Endothelial cell of hepatic sinusoid (primary cell): ENCODE data around the gene RBBP8NL.

Source experiments
- in situ Hi-C: cut with HindIII; loops from 2 replicates; pipeline ENCODE4 v1.10.0; 2017; ENCODE audit warnings: low sequenced_read_pairs

RBBP8NL gene

DNA sequence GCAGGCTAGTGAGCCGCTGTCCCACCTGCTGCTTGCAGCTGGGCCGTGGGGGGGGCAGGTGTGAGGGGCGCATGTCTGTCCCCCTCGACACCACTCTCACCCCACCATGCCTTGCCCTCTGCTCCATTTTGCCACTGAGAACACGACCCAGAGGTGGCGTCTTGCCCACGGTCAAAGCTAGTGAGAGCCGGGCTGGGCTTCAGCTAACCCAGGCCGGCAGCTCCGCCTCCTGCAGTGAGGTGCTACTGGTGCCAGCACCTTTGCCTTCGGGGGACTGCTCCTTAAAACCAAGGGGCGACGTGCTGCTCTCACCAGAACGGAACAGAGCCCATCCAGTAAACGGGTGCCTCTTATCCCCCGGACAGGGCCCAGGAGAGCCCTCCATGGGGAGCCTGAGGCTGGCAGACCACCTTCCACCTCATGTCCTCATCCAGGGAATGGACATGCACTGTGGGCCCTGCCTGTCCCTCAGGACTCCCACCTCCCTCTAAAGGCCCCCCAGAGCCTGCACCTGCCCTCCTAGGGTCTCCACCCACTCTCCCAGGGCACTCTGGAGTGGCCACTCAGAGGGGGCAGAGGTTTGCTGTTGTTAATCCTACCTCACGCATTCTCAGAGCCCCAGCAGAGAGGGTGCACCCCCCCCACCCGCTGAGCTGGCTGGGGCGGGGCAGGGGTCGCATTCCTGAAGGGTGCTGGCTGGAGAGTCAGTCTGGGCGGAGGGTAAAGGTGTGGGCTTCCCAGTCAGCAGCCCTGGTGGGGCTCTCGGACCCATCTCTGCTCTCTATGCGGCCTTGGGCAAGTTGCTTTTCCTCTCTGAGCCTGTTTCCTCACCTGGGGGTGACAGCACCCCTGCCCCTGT lies 2.9 kb downstream of the RBBP8NL start:
- in situ Hi-C loops: no loop called here

DNA sequence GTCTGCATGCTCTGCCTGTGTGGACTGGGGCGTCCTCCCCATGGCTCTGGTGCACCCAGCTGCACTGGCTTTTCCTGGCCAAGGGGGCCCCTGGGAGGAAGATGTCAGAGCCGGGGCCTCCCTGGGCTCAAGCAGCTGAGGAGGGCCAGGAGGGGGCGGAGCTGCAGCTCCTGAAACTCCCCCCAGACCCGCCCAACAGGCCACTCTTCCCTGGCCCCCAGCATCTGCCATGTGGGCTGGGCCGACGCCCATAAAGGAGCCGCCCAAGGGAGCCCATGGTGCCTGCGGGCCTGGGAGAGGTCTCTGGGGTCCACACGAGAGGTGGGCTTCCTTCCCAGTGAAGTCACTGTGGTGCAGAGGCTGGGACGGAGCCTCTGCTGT lies 4.0 kb downstream of the RBBP8NL start:
- in situ Hi-C loops: no loop called here

GRCh38 chr20:62422636-62423325 lies 4.6 kb downstream of the RBBP8NL start:
- in situ Hi-C loops: no loop called here

DNA sequence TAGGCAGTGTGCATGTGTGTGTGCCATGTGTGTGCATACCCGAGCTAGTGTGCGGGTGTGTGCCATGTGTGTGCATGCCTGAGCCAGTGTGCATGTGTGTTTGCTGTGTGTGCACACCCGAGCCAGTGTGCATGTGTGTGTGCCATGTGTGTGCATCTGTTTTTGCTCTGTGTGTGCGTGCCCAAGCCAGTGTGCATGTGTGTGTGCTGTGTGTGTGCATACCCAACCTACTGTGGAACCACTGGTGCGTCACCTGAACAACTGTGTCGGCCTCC lies 5.7 kb downstream of the RBBP8NL start:
- in situ Hi-C loops: no loop called here

DNA sequence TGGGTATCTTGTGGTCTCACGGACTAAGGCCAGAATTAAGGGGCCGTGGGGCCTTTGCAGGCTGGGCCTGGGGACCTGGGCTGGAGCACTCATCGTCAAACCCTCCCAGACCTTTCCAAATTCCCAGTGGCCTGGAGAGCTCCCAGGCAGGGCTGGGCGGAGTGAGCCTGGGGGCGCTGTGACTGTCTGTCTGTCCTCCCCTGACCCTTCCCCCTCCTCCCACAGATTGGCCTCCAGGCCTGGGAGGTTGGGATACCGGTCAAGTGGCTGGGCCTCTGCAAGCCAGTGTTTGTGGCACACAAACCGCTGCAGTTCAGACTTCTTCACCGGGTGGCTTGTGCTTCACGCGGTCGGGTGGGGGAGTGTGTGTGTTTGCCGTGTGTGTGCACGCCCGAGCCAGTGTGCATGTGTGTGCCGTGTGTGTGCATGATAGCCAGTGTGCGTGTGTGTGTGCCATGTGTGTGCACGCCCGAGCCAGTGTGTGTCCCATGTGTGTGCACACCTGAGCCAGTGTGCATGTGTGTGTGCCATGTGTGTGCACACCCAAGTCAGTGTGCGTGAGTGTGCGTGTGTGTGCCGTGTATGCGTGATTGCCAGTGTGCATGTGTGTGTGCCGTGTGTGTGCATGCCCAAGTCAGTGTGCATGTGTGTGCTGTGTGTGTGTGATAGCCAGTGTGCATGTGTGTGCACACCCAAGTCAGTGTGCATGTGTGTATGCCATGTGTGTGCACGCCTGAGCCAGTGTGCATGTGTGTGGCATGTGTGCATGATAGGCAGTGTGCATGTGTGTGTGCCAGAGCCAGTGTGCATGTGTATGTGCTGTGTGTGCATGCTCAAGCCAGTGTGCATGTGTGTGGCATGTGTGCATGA lies 6.3 kb downstream of the RBBP8NL start:
- in situ Hi-C loops: no loop called here

DNA sequence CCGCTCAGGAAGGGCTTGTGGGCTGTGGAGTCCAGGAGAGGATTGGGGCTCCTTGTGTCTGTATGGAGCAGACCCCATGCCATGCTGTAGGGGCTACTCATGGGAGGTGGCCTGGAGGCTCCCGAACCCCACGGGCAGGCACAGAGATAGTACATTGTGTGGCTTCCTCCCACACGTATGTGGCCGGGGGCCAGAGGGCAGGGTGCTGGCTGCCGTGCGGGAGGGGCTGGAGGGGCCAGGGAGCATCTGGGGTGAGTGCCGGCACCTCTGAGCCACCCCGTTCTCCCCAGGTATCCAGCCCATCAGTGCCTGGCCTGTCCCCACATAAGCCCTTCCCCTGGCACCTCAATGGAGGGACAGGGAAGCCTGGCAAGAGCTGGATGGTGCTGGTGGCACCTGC lies 7.6 kb downstream of the RBBP8NL start:
- in situ Hi-C loops: no loop called here

GRCh38 chr20:62418709-62419487 lies 8.4 kb downstream of the RBBP8NL start:
- in situ Hi-C loops: no loop called here

- in situ Hi-C loops: no loop called here
These were observed 9.2 kb downstream of the RBBP8NL start for GRCh38 chr20:62417981-62418708.

DNA sequence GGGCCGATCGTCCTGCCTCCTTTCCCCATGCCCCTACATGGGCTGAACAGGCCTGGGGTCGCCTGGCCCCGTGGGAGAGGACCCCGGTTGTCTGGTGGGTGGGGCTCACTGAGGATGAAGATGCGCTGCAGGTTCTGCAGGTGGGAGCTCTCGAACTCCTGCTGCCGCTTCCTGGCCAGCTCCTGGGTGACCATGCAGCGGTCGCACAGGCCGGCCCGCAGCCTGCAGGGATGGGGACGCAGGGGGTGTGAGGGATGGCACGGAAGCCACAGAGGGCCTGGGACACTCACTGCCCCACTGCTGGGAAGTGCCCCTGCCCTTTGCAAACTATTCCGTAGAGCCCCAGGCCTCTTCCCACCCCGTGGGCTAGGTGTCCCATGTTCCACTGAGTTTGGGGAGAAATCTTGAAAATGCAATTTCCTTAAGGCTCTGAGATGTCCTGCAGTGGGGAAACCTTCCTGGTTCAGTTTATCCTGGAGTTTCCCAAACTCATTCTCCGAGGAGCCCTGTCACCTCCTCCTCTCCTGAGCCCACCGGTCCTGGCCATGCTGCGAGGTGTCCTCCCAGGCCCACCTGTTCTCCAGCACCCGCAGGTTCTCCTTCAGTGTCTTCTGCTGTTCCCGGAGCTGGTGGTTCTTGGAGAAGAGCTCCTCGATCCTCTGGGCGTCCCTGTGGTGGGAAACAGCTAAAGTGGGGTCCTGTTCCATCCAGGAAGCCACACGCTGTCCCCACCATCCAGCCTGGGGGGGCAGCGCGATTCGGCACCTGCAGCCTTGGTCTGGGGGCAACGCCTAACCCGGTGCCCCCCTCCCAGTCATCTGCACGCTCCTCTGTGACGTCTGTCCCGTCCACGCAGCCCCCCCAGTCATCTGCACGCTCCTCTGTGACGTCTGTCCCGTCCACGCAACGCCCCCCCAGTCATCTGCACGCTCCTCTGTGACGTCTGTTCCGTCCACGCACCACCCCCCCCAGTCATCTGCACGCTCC lies 10.4 kb downstream of the RBBP8NL start:
- in situ Hi-C loops: no loop called here

DNA sequence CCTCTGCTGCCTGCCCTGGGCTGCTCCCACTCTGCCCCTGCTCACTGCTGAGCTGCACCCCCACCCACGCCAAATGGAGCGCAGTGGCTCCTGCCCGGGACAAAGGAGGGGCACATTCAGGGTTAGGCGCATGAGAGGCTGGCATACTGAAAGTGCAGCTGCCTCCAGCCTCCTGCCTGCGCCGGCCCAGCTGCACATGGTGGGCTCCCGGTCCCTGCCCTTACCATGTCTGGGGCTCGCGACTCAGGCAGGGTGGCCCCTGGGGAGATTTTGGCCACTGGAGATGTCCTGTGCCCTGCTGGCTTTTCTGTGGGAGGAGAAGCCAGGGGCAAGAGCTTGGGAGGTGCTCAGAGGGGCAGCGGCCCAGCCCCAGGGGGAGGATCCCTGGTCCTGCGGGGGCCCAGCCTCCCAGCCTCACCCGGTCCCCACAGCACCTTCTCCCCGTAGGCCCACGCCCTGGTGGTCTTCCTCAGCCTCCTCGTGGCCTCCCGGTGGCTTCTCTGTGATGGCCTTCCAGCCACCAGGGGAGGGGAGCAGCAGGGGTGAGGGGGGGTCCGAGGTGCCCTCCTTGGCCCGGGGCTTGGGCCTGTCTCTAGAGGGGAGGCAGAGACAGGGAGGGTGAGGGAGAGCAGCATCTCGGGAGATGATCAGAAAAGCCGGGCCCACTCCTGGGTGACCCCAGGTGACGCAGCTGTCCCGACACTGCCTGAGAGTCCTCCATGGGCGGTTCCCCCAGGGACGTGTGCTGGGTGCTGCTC lies 11.8 kb downstream of the RBBP8NL start:
- in situ Hi-C loops: no loop called here

DNA sequence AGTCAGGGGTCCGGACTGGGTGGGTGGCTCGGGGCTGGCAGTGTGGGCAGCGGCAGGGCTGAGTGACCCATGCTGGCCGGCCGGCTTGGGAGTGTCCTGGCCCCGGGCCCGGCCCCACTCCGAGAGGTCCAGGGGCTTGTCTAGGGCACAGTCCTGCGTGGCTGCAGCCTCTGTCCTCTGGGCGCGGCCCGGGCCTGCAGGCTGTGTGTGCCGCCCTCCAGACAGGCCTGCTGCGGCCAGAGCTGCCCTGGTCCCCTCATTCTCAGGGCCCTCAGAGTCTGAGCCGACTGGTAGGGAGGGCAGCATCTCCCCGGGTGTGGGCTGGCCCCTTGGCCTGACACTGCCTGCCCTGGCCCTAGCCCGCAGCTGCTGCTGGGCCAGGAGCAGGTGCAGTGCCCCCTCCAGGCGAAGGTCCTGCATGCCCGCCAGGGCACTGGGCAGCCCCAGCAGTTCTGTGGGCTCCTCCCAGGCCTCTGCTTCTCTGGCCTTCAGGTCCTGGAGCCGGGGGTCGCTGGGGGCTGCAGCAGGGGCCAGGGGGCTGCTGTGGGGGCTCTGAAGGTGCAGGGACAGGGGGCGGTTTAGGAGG lies 13.3 kb downstream of the RBBP8NL start:
- in situ Hi-C loops: no loop called here

DNA sequence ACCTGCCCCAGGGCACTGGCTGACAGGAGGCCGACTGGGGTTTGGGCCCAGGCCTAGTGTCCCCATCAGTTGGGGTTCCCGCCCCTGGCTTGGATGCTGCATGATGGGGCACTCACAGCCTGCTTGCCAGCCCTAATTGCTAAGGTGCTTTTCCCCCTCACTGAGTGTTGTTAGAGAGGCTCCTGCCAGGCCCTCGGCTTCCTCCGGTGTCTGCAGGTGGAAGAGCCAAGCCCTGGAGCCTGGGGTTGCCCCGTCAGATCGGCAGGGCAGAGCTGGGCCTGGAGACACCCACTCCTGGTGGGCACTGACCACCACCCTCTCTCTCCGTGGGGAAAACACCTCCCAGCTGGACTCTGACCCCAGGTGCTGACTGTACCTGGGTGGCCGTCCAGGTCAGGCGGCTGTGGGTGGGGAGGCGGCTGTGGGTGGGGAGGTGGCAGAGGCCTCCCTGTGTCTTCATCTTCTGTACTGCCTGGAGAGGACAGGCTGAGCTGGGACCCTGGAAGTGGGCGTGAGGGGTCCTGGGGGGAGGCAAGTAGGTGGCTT lies 14.2 kb downstream of the RBBP8NL start:
- in situ Hi-C loops: no loop called here

DNA sequence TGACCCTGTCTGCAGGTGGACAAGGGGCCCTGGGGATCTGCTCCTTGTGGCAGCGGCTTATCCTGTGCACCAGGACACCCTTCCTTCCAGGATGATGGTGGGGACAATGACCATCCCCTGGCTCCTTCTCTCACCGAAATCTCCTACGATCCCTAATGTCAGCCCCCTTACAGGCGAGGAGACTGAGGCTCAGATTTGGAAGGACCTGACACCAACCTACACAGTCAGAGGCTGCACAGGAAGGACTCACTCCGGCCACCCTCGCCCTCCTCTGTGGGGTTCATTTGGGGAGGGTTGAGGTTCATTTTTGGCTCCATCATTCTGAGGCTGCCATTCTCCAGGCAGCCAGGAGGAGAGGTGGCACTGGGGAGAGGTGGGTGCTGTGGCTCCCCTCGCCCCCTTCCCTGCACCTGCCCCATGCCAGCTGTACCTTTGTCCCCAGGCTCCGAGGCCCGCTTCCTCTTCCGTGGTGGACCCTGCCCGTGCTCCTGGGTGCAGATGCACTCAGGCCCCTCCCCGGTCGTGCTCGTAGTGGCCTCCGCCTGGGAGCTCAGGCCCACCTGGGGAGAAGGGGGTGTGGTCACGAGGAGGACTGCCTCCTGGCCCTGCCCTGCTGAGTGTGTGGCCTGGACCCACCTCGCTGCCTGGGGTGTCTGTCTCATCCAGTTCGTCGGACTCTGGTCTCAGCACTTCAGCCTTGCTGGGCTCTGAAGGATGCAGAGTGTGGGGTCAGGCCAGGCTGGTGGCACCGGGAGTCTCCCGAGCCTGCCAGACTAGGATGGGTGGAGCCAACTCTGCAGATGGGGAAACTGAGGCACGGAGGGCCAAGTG lies 14.9 kb downstream of the RBBP8NL start:
- in situ Hi-C loops: no loop called here

DNA sequence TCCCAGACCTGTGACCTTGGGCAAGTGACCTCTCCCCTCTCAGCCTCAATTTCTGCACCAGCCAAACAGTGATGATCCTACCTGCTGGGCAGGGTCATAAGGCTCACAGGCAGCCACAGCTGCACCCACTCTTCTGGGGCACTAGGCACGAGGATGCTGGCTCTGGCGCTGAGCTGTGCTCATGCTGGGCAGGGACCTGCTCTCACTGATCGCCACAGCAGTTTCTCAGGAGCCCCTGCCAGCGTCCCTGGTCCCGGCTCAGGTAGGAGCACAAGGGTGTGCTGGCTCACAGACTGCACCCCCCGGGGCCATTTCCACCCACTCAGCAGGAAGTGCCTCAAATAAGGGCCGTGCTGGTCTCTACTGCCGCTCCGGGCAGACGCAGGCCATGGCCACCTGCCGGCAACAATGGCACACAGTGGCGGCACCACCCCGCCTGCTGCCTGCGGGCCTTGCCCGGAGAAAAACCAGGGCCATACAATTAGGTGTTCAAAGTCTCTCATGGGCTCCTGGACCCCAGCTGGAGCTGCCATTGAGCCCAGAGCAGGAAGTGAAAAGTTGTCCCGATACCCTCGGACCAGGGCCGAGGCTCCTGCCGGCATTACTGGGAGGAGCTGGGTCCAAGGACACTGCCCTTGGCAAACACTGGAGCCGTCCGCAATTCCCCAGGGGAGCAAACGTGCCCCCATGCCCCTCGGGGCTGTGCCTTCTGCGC lies 15.7 kb downstream of the RBBP8NL start:
- in situ Hi-C loops: no loop called here

GRCh38 chr20:62410746-62411478 lies 16.4 kb downstream of the RBBP8NL start:
- in situ Hi-C loops: no loop called here
